ENCODE measurements around the gene PANK1.

PANK1 gene

GRCh38 chr10:89644967-89645741 lies at the start of gene PANK1:
Gene PANK1 (minus strand): TSS chr10:89645242. CDS start chr10:89644891, 351 bp downstream.
- TF ChIP-seq CTCF (IDR thresholded peaks at IDR 0.05), result no peak
- H3K4me3 ChIP-seq, result peak within 1 kb of the TSS; percentile 72
- H3K27ac ChIP-seq, result peak within 1 kb of the TSS; percentile 85 to 92
- peak; percentile 87 for DNase-seq (ENCODE audit: low spot score)

GRCh38 chr10:89693176-89693575 lies 48.1 kb upstream of the PANK1 start:
- no peak for TF ChIP-seq CTCF (IDR thresholded peaks at IDR 0.05)
- DNase-seq (ENCODE audit: low spot score), result no peak
- Histone ChIP-seq H3K27ac (no peak overlapping the region), H3K4me3 (no peak overlapping the region)

GRCh38 chr10:89692416-89692815 lies 47.4 kb upstream of the PANK1 start:
- Histone ChIP-seq H3K4me3 (no peak overlapping the region), H3K27ac (no peak overlapping the region)
- TF ChIP-seq CTCF (IDR thresholded peaks at IDR 0.05), result no peak
- DNase-seq (ENCODE audit: low spot score), result no peak

GRCh38 chr10:89690027-89690426 lies 45.0 kb upstream of the PANK1 start:
- H3K4me3 ChIP-seq, result no peak overlapping the region
- no peak for TF ChIP-seq CTCF (IDR thresholded peaks at IDR 0.05)
- H3K27ac ChIP-seq, result no peak overlapping the region
- no peak for DNase-seq (ENCODE audit: low spot score)

GRCh38 chr10:89685936-89686335 lies 40.9 kb upstream of the PANK1 start:
- no peak for DNase-seq (ENCODE audit: low spot score)
- Histone ChIP-seq H3K4me3 (no peak overlapping the region), H3K27ac (no peak overlapping the region)
- TF ChIP-seq CTCF (IDR thresholded peaks at IDR 0.05), result no peak

GRCh38 chr10:89684604-89685003 lies 39.6 kb upstream of the PANK1 start:
- Histone ChIP-seq H3K27ac (no peak overlapping the region), H3K4me3 (no peak overlapping the region)
- no peak for DNase-seq (ENCODE audit: low spot score)
- no peak for TF ChIP-seq CTCF (IDR thresholded peaks at IDR 0.05)

GRCh38 chr10:89683883-89684282 lies 38.8 kb upstream of the PANK1 start:
- Histone ChIP-seq H3K4me3 (no peak overlapping the region), H3K27ac (no peak overlapping the region)
- no peak for TF ChIP-seq CTCF (IDR thresholded peaks at IDR 0.05)
- no peak for DNase-seq (ENCODE audit: low spot score)
